ENCODE measurements around the gene LANCL2.

The LANCL2 gene

GRCh38 chr7:55438085-55438756 is 73.1 kb downstream of the LANCL2 start:
- DNase-seq (ENCODE audit: low read depth) = no peak

- no peak for DNase-seq (ENCODE audit: low read depth)
Measured at GRCh38 chr7:55438757-55439525, 73.8 kb downstream of the LANCL2 start.

GRCh38 chr7:55439627-55440026 is 74.5 kb downstream of the LANCL2 start:
- DNase-seq (ENCODE audit: low read depth) = no peak

- DNase-seq (ENCODE audit: low read depth) = no peak
Measured at GRCh38 chr7:55440040-55440690, 75.0 kb downstream of the LANCL2 start.

GRCh38 chr7:55441002-55441401 is 75.9 kb downstream of the LANCL2 start:
- DNase-seq (ENCODE audit: low read depth) = no peak

GRCh38 chr7:55441774-55442522 is 76.8 kb downstream of the LANCL2 start:
- DNase-seq (ENCODE audit: low read depth) = peak; percentile 27

GRCh38 chr7:55444786-55445185 is 79.6 kb downstream of the LANCL2 start:
- DNase-seq (ENCODE audit: low read depth) = no peak

- no peak for DNase-seq (ENCODE audit: low read depth)
Measured at GRCh38 chr7:55448526-55448925, 83.4 kb downstream of the LANCL2 start.

- no peak for DNase-seq (ENCODE audit: low read depth)
Measured at GRCh38 chr7:55449205-55449991, 84.3 kb downstream of the LANCL2 start.

- no peak for DNase-seq (ENCODE audit: low read depth)
Measured at GRCh38 chr7:55449992-55450535, 84.9 kb downstream of the LANCL2 start.

- no peak for DNase-seq (ENCODE audit: low read depth)
Measured at GRCh38 chr7:55452971-55453370, 87.8 kb downstream of the LANCL2 start.

GRCh38 chr7:55457801-55458200 is 92.7 kb downstream of the LANCL2 start:
- no peak for DNase-seq (ENCODE audit: low read depth)

GRCh38 chr7:55458351-55458750 is 93.2 kb downstream of the LANCL2 start:
- no peak for DNase-seq (ENCODE audit: low read depth)

- DNase-seq (ENCODE audit: low read depth) = no peak
Measured at GRCh38 chr7:55463686-55464262, 98.6 kb downstream of the LANCL2 start.

- DNase-seq (ENCODE audit: low read depth) = no peak
Measured at GRCh38 chr7:55464422-55464821, 99.3 kb downstream of the LANCL2 start.

GRCh38 chr7:55465691-55466090 is 100.6 kb downstream of the LANCL2 start:
- no peak for DNase-seq (ENCODE audit: low read depth)

GRCh38 chr7:55467047-55467593 is 102.0 kb downstream of the LANCL2 start:
- no peak for DNase-seq (ENCODE audit: low read depth)

GRCh38 chr7:55468495-55468894 is 103.4 kb downstream of the LANCL2 start:
- no peak for DNase-seq (ENCODE audit: low read depth)

- no peak for DNase-seq (ENCODE audit: low read depth)
Measured at GRCh38 chr7:55469271-55469681, 104.1 kb downstream of the LANCL2 start.

GRCh38 chr7:55469721-55470120 is 104.6 kb downstream of the LANCL2 start:
- no peak for DNase-seq (ENCODE audit: low read depth)

GRCh38 chr7:55470261-55470660 is 105.1 kb downstream of the LANCL2 start:
- no peak for DNase-seq (ENCODE audit: low read depth)

Data from HS-27A (cell line).